Measurements from ENCODE around the gene OSBPL2. TPM values are rescaled to one million over a fixed set of nuclear protein-coding genes. Genes with fewer than 3 reads are reported as not detected.

The OSBPL2 gene
- total RNA-seq, 2 experiments from 2014 or later, result 52.8 to 54.4 TPM

DNA sequence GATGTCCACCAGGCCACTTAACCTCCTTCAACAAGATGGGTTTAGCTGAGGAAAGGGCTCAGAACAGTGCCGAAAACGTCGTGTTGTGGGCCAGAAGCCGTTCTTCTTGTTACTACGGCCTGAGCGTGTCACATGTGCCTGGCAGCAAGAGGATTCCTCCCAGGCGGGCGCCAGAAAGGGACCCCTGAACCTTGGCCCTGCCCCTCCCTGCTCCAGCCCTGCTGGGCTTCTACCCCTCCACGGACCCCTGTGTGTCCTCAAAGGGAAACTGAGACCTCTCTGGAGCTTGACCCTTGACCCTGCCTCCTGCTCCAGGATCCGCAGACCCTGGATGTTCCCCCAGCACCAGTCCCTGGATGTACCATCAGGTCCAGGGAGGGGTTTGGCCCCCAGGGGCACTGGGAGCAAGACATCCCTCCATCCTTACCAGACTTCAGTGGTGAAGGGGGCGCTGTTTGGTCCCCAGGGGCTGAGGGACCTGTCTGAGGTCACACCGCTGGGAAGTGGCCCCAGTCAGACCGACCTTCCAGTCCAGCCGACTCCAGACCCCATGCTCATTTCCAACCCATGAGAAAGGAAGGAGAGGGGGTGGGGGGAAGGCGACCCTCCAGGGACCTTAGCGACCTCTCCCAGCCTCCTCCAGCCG is 28.3 kb upstream of the OSBPL2 start:
- ATAC-seq (ENCODE audit: poor library complexity), result no peak
- no peak overlapping the region for H3K27ac ChIP-seq (ENCODE audit: low read depth in 1 of 2, low read length in 2 of 2)
- H3K9me3 Mint-ChIP-seq, result no peaks in the 10 kb centered on the region
- no peak overlapping the region for H3K27ac Mint-ChIP-seq
- no peaks in the 10 kb centered on the region for H3K4me1 ChIP-seq (ENCODE audit: insufficient read depth, low read length)
- no peaks in the 10 kb centered on the region for H3K36me3 Mint-ChIP-seq (ENCODE audit: low read depth)
- H3K27me3 Mint-ChIP-seq, result peaks cover 7% of the 10 kb centered on the region
- no peak for DNase-seq
- POLR2A ChIA-PET, result no interaction called here
- H3K4me3 ChIP-seq (ENCODE audit: low read length), result no peak overlapping the region
- peaks cover 13 to 27% of the 10 kb centered on the region in 2 experiments for H3K27me3 ChIP-seq (ENCODE audit: control insufficient read depth in 1 of 2, insufficient read depth in 2 of 2, low read length in 2 of 2)
- H3K4me3 Mint-ChIP-seq, result no peak overlapping the region
- no peaks in the 10 kb centered on the region for H3K4me1 Mint-ChIP-seq (ENCODE audit: low read depth)
- H3K36me3 ChIP-seq (ENCODE audit: insufficient read depth, low read length), result no peaks in the 10 kb centered on the region
- CTCF ChIA-PET, result no interaction called here
- TF ChIP-seq, protein P1, sequence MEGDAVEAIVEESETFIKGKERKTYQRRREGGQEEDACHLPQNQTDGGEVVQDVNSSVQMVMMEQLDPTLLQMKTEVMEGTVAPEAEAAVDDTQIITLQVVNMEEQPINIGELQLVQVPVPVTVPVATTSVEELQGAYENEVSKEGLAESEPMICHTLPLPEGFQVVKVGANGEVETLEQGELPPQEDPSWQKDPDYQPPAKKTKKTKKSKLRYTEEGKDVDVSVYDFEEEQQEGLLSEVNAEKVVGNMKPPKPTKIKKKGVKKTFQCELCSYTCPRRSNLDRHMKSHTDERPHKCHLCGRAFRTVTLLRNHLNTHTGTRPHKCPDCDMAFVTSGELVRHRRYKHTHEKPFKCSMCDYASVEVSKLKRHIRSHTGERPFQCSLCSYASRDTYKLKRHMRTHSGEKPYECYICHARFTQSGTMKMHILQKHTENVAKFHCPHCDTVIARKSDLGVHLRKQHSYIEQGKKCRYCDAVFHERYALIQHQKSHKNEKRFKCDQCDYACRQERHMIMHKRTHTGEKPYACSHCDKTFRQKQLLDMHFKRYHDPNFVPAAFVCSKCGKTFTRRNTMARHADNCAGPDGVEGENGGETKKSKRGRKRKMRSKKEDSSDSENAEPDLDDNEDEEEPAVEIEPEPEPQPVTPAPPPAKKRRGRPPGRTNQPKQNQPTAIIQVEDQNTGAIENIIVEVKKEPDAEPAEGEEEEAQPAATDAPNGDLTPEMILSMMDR (IDR thresholded peaks at IDR 0.05), result no peak
- H3K9me3 ChIP-seq (ENCODE audit: control insufficient read depth in 1 of 2, insufficient read depth in 1 of 2, low read length in 2 of 2), result peaks cover 0 to 32% of the 10 kb centered on the region in 2 experiments
- intact Hi-C loops (cut with DNase I, micrococcal nuclease), result no loop called here

DNA sequence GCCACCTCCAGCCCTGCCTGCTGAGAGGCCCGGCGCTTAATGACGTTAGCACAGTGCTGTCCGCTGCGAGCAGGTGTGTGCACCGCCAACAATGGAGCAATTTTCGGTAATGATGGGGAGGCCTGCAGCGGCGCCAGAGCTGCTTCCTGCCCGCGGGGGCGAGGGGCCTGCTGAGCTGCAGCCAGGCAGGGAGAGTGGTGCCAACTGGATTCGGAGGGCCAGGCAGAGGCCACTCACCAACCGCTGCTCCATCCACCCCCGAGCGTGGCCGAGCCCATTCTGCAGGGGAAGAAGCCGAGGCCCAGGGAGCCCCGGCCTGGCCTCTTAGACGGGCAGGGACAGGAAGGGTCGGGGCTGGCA is 27.8 kb upstream of the OSBPL2 start:
- H3K36me3 ChIP-seq (ENCODE audit: insufficient read depth, low read length), result no peaks in the 10 kb centered on the region
- no peaks in the 10 kb centered on the region for H3K36me3 Mint-ChIP-seq (ENCODE audit: low read depth)
- no peaks in the 10 kb centered on the region for H3K9me3 Mint-ChIP-seq
- H3K27ac ChIP-seq (ENCODE audit: low read depth in 1 of 2, low read length in 2 of 2), result no peak overlapping the region
- H3K27me3 ChIP-seq (ENCODE audit: control insufficient read depth in 1 of 2, insufficient read depth in 2 of 2, low read length in 2 of 2), result peaks cover 13 to 27% of the 10 kb centered on the region in 2 experiments
- no peaks in the 10 kb centered on the region for H3K4me1 ChIP-seq (ENCODE audit: insufficient read depth, low read length)
- no peak overlapping the region for H3K27ac Mint-ChIP-seq
- H3K9me3 ChIP-seq (ENCODE audit: control insufficient read depth in 1 of 2, insufficient read depth in 1 of 2, low read length in 2 of 2), result peaks cover 0 to 32% of the 10 kb centered on the region in 2 experiments
- no peak for DNase-seq
- H3K4me3 ChIP-seq (ENCODE audit: low read length), result no peak overlapping the region
- intact Hi-C loops (cut with DNase I, micrococcal nuclease), result no loop called here
- no peak overlapping the region for H3K4me3 Mint-ChIP-seq
- CTCF ChIA-PET, result no interaction called here
- H3K4me1 Mint-ChIP-seq (ENCODE audit: low read depth), result no peaks in the 10 kb centered on the region
- POLR2A ChIA-PET, result no interaction called here
- H3K27me3 Mint-ChIP-seq, result peaks cover 12% of the 10 kb centered on the region
- no peak for ATAC-seq (ENCODE audit: poor library complexity)
- TF ChIP-seq, protein P1 (IDR thresholded peaks at IDR 0.05), result no peak

DNA sequence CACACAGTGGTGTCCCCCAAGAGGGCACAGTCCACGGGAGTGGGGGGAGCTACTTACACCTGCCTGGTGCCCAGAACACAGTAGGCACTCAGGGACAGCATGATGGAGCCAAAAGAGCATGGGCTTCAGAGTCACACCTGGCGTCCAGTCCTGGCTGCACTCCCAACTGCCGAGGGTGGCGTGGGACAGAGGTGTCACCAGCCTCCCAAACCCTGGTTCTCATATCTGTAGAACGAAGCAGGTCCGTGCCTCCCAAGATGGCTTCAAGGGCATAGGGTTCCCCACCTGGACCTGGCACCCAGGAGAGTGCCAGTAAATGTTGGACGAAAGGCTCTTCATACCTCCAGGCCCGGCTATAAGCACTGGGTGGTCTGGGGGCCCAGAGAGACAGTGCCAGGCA is 27.1 kb upstream of the OSBPL2 start:
- H3K9me3 ChIP-seq (ENCODE audit: control insufficient read depth in 1 of 2, insufficient read depth in 1 of 2, low read length in 2 of 2), result peaks cover 0 to 32% of the 10 kb centered on the region in 2 experiments
- no peak overlapping the region for H3K27ac Mint-ChIP-seq
- TF ChIP-seq, protein P1 (IDR thresholded peaks at IDR 0.05), result no peak
- H3K9me3 Mint-ChIP-seq, result no peaks in the 10 kb centered on the region
- H3K36me3 ChIP-seq (ENCODE audit: insufficient read depth, low read length), result no peaks in the 10 kb centered on the region
- H3K4me1 Mint-ChIP-seq (ENCODE audit: low read depth), result no peaks in the 10 kb centered on the region
- no peak overlapping the region for H3K4me3 ChIP-seq (ENCODE audit: low read length)
- H3K27me3 Mint-ChIP-seq, result peaks cover 17% of the 10 kb centered on the region
- ChIA-PET CTCF (no interaction called here), POLR2A (no interaction called here)
- DNase-seq (no peak), ATAC-seq (ENCODE audit: poor library complexity) (no peak)
- peaks cover 13 to 27% of the 10 kb centered on the region in 2 experiments for H3K27me3 ChIP-seq (ENCODE audit: control insufficient read depth in 1 of 2, insufficient read depth in 2 of 2, low read length in 2 of 2)
- no peak overlapping the region for H3K4me3 Mint-ChIP-seq
- intact Hi-C loops (cut with DNase I, micrococcal nuclease), result no loop called here
- no peaks in the 10 kb centered on the region for H3K36me3 Mint-ChIP-seq (ENCODE audit: low read depth)
- H3K4me1 ChIP-seq (ENCODE audit: insufficient read depth, low read length), result no peaks in the 10 kb centered on the region
- H3K27ac ChIP-seq (ENCODE audit: low read depth in 1 of 2, low read length in 2 of 2), result no peak overlapping the region
